HG02981 (cell line): ENCODE measurements around the gene ZBTB39.
A peak's percentile ranks its signal among the peaks of the same experiment; 100 is the strongest.
"Not testable (repeated sequence)": the region's sequence is repeated elsewhere in the genome, so short reads cannot be mapped to it uniquely, and the experiment has no call there.

Experiments used
- ATAC-seq: cut with Tn5 transposase; IDR thresholded peaks from one replicate; pipeline ENCODE4 v1.9.1; 2021; ENCODE audit warnings: mild to moderate bottlenecking, moderate library complexity; ENCODE audit not compliant: unreplicated experiment

ZBTB39 gene

DNA sequence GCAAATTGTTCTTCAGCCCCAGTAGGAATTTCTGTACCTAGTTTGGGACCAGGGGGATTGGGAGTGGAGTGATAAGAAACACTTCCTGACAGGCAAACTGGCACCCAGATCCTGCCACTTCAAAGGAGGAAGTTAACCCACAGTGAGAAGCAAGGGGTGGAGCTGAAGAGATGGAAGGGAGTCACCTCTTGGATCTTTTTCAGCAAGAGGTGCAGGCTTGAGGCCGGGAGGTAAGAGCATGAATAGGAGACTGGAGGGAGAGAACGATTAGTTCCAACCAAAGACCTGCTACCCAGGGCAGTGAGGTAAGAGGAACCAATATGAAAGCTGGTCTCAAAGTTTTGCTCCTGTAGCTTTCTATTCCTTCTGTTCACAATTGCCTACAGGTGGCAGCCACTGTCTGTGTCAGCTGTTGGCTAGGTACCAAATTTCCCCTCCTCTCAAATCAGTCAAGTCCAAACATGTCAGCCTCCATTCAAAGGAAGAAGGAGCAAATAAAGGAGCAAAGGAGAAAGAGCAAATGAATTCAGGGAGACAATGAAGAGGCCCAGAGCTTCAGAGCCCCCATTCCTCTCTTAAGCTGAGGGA is 24.9 kb upstream of the ZBTB39 start:
- no peak for ATAC-seq

GRCh38 chr12:57029457-57029856 is 23.1 kb upstream of the ZBTB39 start:
- ATAC-seq, result no peak

DNA sequence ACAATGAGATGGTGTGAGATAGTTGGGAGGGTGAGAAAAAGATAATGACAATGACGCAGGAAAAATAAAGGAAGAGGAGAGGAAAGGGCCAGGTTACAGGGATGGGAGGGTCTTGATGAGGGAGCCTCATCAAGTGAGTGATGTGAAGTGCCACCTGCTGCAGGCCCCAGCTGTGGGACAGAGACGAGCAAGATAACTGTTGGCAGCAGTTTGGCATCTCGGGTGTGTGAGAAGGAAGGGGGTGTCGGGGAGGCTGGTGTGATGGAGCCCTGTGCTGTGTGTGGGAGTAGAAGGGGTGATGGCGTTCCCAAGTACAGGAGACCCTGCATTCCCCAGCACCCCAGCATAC is 21.4 kb upstream of the ZBTB39 start:
- ATAC-seq, result no peak

DNA sequence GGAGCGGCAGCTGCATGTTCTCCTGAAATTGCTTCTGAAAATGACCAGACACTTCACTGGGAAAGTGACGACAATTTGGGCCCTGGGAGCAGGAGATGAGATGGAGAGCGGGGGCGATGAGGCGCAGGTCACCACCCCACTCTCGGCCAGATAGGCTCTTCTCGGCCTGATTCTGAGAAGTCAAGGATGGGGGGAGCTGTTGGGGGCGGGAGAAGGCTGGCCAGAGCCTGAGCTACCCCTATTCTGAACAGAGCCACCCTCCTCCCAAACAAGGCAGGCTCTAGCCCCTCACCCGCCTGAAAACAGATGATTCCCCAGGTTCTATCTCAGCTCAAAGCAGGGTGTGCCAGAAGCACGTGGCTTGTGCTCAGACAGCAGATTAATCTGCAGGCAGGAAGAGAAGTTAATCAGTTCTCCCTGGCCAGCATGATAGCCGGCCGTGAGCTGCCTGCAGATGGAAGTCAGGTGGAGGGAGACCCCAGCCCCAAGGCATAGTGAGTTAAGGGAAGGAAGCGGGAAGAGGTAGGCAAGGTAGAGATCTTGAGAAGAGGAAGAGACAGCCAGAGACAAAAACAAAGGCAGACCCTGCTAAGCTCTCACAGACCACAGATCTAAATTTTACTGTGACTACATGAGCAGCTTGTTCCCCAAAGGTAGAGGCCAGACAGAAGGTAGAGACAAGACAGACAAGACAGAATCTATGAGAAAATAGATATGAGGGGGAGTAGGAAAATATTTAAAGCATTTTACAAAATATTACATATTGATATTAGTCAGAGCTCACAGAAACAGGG is 20.9 kb upstream of the ZBTB39 start:
- no peak for ATAC-seq

GRCh38 chr12:57025196-57025595 is 18.9 kb upstream of the ZBTB39 start:
- no peak for ATAC-seq

DNA sequence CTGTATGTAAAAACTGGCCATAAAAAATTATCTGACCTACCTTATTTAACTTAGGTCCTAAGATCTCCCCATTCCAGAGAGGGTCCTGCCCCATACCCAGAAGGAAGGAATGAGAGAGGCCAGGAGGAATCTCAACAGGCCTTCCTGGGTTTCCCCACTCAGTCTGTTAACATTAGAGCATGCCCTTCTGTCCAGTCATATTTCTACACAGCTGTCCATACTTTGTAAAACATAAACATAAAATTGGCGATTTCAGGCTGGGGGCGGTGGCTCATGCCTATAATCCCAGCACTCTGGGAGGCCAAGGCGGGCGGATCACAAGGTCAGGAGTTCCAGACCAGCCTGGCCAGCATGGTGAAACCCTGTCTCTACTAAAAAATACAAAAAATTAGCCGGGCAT is 16.0 kb upstream of the ZBTB39 start:
- ATAC-seq, result not testable (repeated sequence)

DNA sequence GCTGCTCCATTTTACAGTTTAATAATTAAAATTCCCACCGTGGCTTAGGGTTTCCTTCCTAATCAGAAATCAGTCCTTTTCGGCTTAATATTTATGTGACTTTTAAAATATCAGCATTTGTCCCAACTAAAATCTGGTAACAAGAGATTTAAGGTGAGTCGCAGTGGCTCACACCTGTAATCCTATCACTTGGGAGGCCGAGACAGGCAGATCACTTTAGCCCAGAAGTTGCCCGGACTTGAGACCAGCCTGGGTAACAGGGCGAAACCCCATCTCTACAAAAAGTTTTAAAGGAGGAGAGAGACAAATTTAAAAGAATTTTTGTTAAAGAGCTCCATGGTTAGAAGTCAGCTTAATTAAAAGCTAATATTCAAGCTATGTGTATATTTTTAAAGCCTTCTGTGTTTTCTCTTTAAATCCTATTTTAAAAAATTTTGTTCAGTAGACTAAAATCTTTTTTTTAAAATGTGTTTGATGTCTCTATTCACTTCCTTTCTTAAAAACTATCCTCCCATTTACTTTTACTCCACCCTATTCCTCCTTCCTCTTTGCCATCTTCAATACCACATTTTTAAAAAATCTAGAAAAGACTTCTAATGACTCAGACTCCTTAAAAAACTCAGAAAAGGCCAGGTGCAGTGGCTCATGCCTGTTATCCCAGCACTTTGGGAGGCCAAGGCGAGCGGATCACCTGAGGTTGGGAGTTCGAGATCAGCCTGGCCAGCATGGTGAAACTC is 13.8 kb upstream of the ZBTB39 start:
- ATAC-seq, result no peak

GRCh38 chr12:57018906-57019305 is 12.6 kb upstream of the ZBTB39 start:
- no peak for ATAC-seq

DNA sequence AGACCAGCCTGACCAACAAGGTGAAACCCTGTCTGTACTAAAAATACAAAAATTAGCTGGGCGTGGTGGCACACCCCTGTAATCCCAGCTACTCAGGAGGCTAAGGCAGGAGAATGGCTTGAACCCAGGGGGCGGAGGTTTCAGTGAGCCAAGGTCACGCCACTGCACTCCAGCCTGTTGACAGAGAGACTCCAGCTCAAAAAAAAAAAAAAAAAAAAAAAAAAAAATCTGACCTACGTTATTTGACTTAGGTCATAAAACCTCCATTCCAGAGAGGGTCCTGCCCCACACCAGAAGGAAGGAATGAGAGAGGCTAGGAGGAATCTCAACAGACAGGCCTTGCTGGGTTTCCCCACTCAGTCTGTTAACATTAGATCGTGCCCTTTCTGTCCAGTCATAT is 12.0 kb upstream of the ZBTB39 start:
- ATAC-seq, result not testable (repeated sequence)

DNA sequence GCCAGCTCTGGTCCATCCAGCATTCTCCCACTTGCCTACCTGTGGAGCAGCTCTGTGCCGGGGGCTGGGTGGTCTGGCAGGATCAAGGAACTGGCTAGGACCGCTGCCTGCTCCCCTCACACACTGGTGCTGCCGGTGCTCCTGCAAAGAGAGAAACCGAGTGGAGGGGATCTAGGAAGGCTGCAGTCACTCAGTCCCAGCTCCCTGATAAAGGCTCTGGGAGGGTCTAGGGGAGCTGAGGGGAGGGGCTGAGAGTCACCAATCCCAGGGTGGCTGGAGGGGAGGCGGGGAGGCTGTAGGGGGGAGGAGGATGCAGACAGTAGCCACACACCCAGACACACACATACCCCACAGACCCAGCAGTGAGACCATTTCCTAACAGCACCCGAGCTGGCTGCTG is 10.0 kb upstream of the ZBTB39 start, which contains the start of gene TAC3:
Gene TAC3, minus strand, starts transcription at position 182 of the 400 bp plus-strand sequence. CDS start 732 bp downstream, outside the sequence.
- ATAC-seq, result no peak

- no peak for ATAC-seq
These were observed 6.5 kb upstream of the ZBTB39 start for GRCh38 chr12:57012600-57013465.

DNA sequence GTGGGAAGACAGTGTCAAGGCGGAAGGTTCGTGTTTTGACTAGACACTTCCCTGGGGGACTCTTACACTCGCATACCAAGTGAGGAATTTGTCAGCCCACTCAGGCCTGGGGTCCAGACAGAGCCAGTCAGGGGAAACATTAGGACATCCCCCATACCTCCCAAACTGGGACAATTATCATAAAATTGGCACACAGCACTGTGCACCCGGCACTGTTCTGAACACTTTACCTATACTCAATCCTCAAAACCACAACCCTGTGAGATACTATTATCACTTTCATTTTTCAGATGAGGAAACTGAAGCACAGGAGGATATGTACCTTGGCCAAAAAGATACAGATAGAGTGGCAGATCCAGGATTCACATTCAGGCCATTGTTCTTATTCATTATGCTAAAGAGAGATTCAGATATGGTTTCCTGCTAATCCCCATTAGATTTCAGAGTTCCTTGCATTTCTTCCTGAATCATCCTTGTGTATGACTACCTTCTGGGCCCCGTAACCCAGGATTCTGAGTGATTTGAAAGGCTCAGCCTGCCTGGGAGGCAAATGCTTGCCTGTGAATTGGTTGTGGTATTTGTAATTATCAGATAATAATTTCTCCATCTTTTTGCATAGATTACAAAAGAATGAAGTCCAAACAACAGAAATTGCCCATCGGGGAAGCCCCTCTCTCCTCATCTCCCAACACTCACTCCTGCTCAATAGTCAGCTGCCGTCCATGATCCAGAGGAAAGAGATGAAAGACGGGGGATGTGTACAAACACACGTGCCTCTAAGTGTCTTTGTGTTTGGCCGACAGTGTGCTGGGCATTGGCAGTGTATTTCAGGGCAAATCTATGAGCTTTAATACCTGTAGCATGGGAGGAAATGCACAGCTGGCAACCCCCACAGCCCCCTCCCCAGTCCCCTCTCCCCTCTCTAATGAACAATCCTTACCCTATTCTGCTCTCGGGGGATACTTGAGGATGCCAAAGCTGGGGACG is 5.4 kb upstream of the ZBTB39 start:
- peak; percentile 46 for ATAC-seq

- ATAC-seq, result no peak
These were observed 4.4 kb upstream of the ZBTB39 start for GRCh38 chr12:57010627-57011247.

GRCh38 chr12:57009949-57010626 is 3.7 kb upstream of the ZBTB39 start:
- ATAC-seq, result no peak

DNA sequence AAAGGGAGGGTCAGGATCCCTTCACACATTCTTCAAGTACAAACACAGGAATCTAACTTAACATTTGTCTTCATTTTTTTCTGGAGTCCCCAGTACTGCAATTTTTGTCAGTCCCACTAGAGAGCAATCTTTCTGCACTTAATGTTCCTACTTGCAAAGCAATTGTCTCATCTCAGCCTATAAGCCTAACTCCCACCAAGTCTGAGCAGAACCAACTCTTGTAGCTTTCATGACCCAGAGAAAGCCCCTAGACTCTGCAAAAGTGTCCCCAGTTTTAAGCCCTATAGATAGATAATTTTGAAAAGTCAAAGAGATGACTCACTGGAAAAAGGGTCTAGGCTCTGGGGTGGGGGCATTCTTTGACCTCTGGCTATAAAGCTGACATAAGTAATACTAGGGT is 1.8 kb upstream of the ZBTB39 start:
- no peak for ATAC-seq

DNA sequence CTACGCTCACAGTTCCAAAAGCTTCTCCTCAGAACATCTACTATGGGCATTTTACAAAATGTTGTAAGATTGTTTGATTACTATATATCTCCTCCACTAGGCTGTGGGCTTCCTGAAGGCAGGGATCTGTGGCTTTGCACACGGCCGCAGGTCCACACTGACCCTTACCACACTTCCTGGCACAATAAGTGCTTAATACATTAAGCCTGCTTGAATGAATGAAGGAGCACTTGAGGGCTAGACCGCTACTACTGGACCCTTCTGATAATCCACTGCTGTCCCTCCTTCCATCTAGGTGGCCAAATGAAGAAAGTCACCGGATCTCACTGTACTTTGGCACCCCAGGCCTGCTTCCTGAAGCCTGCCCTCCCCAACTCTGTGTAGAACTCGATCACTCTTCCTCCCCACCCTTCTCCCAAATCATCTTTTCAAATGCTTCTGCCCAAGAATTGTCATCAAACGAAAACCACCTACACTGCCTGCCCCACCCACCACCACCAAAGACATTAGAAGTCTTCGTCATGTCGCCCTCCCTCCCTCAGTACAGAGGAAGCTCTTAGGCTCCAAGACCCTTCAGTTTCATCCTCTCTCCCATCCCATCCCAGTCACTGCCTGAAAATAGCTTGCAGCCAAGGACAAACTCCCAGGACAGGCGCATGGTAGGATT is 596 bp upstream of the ZBTB39 start:
- ATAC-seq, result no peak

GRCh38 chr12:57004651-57005050 is 1.7 kb downstream of the ZBTB39 start:
- ATAC-seq, result no peak

DNA sequence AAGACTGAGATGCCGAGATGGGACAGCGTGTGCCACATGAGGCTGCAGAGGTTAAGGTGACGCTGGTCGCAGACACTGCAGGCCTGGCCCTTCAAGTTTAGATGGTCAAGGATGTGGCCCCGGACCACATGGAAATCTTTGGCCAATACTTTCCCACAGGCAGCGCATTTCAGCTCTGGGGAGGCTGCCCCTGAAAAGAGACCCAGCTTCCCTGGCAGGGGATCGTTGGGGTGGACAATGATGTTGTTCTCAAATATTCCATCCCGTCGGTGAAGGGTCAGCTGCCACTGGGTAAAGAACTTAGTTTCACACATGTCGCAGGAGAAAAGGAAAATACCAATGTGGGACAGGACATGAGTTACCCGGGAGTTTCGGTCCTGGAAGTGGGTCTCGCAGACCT is 3.0 kb downstream of the ZBTB39 start:
- ATAC-seq, result no peak
